CD4-positive, alpha-beta T cell treated with Interferon alpha-2 for 1 hour (primary cell): ENCODE results near the gene DAB1.

Experiments used
- DNase-seq, 2 donors: peaks; one replicate each; pipeline ENCODE4 v3.0.0-alpha.2; 2020 to 2022

DAB1 gene

GRCh38 chr1:57210881-57211280 is 213.0 kb downstream of the DAB1 start:
- no peak for DNase-seq

GRCh38 chr1:57209495-57209894 is 214.4 kb downstream of the DAB1 start:
- no peak for DNase-seq

- DNase-seq, result no peak
Observed at GRCh38 chr1:57208741-57209302, 215.0 kb downstream of the DAB1 start.

GRCh38 chr1:57206038-57206437 is 217.8 kb downstream of the DAB1 start:
- no peak for DNase-seq

- DNase-seq, result no peak
Observed at GRCh38 chr1:57204942-57205787, 218.7 kb downstream of the DAB1 start.

- DNase-seq, result no peak
Observed at GRCh38 chr1:57204091-57204490, 219.8 kb downstream of the DAB1 start.

- DNase-seq, result no peak
Observed at GRCh38 chr1:57202241-57202640, 221.6 kb downstream of the DAB1 start.

- no peak for DNase-seq
Observed at GRCh38 chr1:57198912-57199311, 224.9 kb downstream of the DAB1 start.

- no peak for DNase-seq
Observed at GRCh38 chr1:57195436-57195941, 228.4 kb downstream of the DAB1 start.

- no peak for DNase-seq
Observed at GRCh38 chr1:57192222-57192621, 231.6 kb downstream of the DAB1 start.

- DNase-seq, result no peak
Observed at GRCh38 chr1:57190898-57191297, 233.0 kb downstream of the DAB1 start.

GRCh38 chr1:57188168-57188567 is 235.7 kb downstream of the DAB1 start:
- DNase-seq, result no peak

- no peak for DNase-seq
Observed at GRCh38 chr1:57186455-57186854, 237.4 kb downstream of the DAB1 start.

- DNase-seq, result no peak
Observed at GRCh38 chr1:57179001-57179400, 244.9 kb downstream of the DAB1 start.

- DNase-seq, result no peak
Observed at GRCh38 chr1:57175506-57175905, 248.4 kb downstream of the DAB1 start.

- no peak for DNase-seq
Observed at GRCh38 chr1:57172040-57172439, 251.8 kb downstream of the DAB1 start.

GRCh38 chr1:57167997-57168396 is 255.9 kb downstream of the DAB1 start:
- no peak for DNase-seq

GRCh38 chr1:57165546-57165945 is 258.3 kb downstream of the DAB1 start:
- no peak for DNase-seq

GRCh38 chr1:57164584-57164983 is 259.3 kb downstream of the DAB1 start:
- DNase-seq, result no peak

- DNase-seq, result no peak
Observed at GRCh38 chr1:57163789-57164188, 260.1 kb downstream of the DAB1 start.

- no peak for DNase-seq
Observed at GRCh38 chr1:57163325-57163724, 260.5 kb downstream of the DAB1 start.

- no peak for DNase-seq
Observed at GRCh38 chr1:57162607-57163261, 261.1 kb downstream of the DAB1 start.

- DNase-seq, result no peak
Observed at GRCh38 chr1:57160594-57160993, 263.3 kb downstream of the DAB1 start.

GRCh38 chr1:57158604-57158998 is 265.3 kb downstream of the DAB1 start:
- no peak for DNase-seq
